Left lung (tissue), 10 donors: ENCODE data around the gene MFF. TPM values are rescaled to one million over a fixed set of nuclear protein-coding genes. Genes with fewer than 3 reads are reported as not detected.

Experiments
- ATAC-seq: fragments of 200-7000 bp; cut with Tn5 transposase; one replicate; pipeline ENCODE4 v1.9.1; 2020; ENCODE audit warnings: moderate library complexity
- DNase-seq, 4 donors: peaks; one replicate each; pipeline ENCODE4 v3.0.0-alpha.2; 2013 to 2020
- H3K27ac ChIP-seq, 2 donors: fragments of 200-600 bp; sonication (generic) in 1 of 2; one replicate each; pipeline versions ENCODE4 v1.5.0 to v1.8.0; 2020 to 2021
- H3K27me3 ChIP-seq, 2 donors: fragments of 200-600 bp; sonication (generic) in 1 of 2; one replicate each; pipeline versions ENCODE4 v1.5.0 to v1.8.0; 2020 to 2021
- H3K36me3 ChIP-seq, 2 donors: fragments of 200-600 bp; sonication (generic) in 1 of 2; one replicate each; pipeline versions ENCODE4 v1.5.0 to v1.8.0; 2020 to 2021
- H3K4me1 ChIP-seq, 2 donors: fragments of 200-600 bp; one replicate each; pipeline ENCODE4 v1.8.0; 2021
- H3K4me3 ChIP-seq, 2 donors: fragments of 200-600 bp; sonication (generic) in 1 of 2; one replicate each; pipeline versions ENCODE4 v1.5.0 to v1.8.0; 2020 to 2021; ENCODE audit warnings: mild to moderate bottlenecking in 1 of 2
- H3K9me3 ChIP-seq, 2 donors: fragments of 200-600 bp; sonication (generic) in 1 of 2; one replicate each; pipeline versions ENCODE4 v1.5.0 to v1.8.0; 2020 to 2021
- intact Hi-C, 2 donors: fragments of 100-400 bp; cut with DNase I; formaldehyde crosslinking; loops; one replicate each; pipeline versions ENCODE4 v1.11.2 to v1.14.2; 2022
- polyA plus RNA-seq, 6 donors: library from polyadenylated mRNA; unstranded; fragments of 120-200 nt; gene quantifications; one replicate each; pipeline ENCODE4 v1.2.1, GENCODE V29; 2013; ENCODE audit not compliant: insufficient read length in 6 of 6
- total RNA-seq, 2 donors: library from RNA; stranded (reverse); fragmentation: NEBNext Ultra II Directional; extraction: Animal tissue kit (Norgen Biotek cat#: 25700); gene quantifications; one replicate each; pipeline ENCODE4 v1.2.1, GENCODE V29; 2021
- TF ChIP-seq, protein P1 (sequence below), 2 donors: fragments of 200-600 bp; sonication (generic) in 1 of 2; IDR thresholded peaks; one replicate each; pipeline versions ENCODE4 v1.5.0 to v1.8.0; 2021; ENCODE audit warnings: antibody characterized with exemption in 2 of 2
- donor health status: DM: no; HTN: yes; CAD: no.
- donor health status: DM: no; HTN: no; CAD: no.

The MFF gene
- total and polyA plus RNA-seq, 8 donors: 53.2 to 124 (median 106) TPM

DNA sequence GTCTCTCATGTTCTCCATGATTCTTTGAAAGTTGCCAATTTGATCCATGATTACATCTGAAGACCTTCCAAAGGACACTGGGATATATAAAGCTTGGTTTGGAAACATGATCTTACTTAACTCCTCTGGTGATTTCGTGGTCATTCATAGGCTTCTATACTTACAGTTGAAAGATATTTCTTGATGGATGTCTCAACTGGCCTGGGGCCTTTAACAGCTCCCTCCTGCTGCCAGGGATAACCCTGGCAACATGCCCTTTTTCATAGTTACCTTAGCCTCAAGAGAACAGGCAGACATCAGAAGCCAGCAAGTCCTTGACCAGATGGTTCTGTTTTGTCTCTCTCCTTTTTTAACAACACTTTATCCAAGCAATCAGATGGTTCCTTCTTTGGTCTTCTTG, 23.5 kb upstream of the MFF start:
- intact Hi-C loops: no loop called here
- Histone ChIP-seq H3K4me1 (no peaks in the 10 kb centered on the region), H3K36me3 (peaks cover 0 to 4% of the 10 kb centered on the region in 2 donors), H3K4me3 (no peak overlapping the region), H3K9me3 (no peaks in the 10 kb centered on the region), H3K27me3 (no peaks in the 10 kb centered on the region), H3K27ac (no peak overlapping the region)
- TF ChIP-seq, protein P1, sequence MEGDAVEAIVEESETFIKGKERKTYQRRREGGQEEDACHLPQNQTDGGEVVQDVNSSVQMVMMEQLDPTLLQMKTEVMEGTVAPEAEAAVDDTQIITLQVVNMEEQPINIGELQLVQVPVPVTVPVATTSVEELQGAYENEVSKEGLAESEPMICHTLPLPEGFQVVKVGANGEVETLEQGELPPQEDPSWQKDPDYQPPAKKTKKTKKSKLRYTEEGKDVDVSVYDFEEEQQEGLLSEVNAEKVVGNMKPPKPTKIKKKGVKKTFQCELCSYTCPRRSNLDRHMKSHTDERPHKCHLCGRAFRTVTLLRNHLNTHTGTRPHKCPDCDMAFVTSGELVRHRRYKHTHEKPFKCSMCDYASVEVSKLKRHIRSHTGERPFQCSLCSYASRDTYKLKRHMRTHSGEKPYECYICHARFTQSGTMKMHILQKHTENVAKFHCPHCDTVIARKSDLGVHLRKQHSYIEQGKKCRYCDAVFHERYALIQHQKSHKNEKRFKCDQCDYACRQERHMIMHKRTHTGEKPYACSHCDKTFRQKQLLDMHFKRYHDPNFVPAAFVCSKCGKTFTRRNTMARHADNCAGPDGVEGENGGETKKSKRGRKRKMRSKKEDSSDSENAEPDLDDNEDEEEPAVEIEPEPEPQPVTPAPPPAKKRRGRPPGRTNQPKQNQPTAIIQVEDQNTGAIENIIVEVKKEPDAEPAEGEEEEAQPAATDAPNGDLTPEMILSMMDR (IDR thresholded peaks at IDR 0.05): no peak
- DNase-seq (no peak), ATAC-seq (no peak)

DNA sequence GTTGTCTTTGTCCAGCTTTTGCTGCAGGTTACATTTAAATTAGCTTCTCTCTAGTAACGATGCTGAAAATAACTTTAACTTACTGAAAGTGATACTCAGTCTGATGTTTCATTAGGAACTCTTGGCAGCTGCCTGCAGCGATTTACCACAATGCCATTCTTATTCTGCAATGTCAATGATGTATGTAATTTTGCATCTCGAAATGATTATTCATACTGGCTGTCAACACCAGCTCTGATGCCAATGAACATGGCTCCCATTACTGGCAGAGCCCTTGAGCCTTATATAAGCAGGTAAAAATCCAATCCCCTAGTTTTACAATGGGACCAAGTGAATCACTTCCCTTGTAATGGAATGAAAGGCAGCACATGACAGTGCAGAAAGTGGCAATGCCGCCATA, 16.3 kb upstream of the MFF start:
- Histone ChIP-seq H3K4me1 (no peaks in the 10 kb centered on the region), H3K4me3 (no peak overlapping the region), H3K27ac (no peak overlapping the region), H3K36me3 (peaks cover 0 to 4% of the 10 kb centered on the region in 2 donors), H3K27me3 (no peaks in the 10 kb centered on the region), H3K9me3 (no peaks in the 10 kb centered on the region)
- intact Hi-C loops: no loop called here
- ATAC-seq: no peak
- TF ChIP-seq, protein P1 (IDR thresholded peaks at IDR 0.05): no peak
- no peak for DNase-seq

DNA sequence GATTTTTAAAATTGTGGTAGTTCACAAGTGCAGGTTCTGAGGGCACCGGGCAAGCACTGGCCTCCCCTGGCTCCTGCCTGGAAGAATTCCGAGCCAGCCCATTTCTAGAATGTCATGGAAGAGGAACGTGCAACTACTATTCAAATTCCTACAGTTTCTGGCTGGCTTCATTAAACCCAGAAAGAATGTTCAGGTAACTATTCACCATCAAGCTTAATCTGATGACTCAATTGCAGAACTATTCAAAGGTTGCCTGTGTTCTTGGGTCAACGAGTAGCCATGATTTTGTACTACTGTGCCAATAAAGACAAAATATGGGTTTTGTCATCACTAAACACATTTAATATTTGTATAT, 14.3 kb upstream of the MFF start:
- Histone ChIP-seq H3K9me3 (no peaks in the 10 kb centered on the region), H3K4me1 (no peaks in the 10 kb centered on the region), H3K27me3 (no peaks in the 10 kb centered on the region), H3K27ac (no peak overlapping the region), H3K36me3 (no peaks in the 10 kb centered on the region), H3K4me3 (no peak overlapping the region)
- no peak for DNase-seq
- ATAC-seq: peak; percentile 50
- intact Hi-C loops: no loop called here
- TF ChIP-seq, protein P1 (IDR thresholded peaks at IDR 0.05): no peak

DNA sequence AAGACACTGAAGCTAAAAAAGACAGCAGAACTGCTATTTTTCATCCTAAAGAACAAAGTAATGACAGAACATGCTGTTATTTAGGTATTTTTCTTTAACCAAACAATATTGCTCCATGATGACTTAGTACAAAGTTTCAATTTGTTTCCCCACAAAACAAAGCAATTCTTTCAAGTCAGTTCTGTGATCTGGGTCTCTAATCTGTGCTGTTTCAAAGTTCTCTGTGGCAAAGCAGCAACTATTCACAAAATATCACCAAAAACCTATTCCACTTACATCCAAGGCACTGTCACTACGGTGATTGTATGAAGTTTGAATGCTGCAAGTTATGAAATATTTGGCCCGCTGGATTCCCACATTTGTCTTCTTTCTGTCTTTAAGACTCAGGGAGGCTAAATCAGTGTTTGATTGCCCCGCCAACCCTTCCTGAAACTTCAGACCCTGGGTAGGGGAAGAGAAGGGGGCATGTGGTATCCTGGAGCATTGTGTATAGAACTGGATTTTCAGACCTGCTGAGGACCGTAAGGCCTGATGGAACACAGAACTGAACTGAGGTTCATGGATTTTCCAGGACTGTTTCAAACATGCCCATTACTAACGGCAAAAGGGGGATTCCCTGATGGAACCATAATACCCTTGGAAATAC, 13.1 kb upstream of the MFF start:
- TF ChIP-seq, protein P1 (IDR thresholded peaks at IDR 0.05): no peak
- no peaks in the 10 kb centered on the region for H3K4me1 ChIP-seq
- DNase-seq (no peak), ATAC-seq (no peak)
- H3K4me3 ChIP-seq: no peak overlapping the region
- no peaks in the 10 kb centered on the region for H3K36me3 ChIP-seq
- H3K27ac ChIP-seq: no peak overlapping the region
- intact Hi-C loops: no loop called here
- H3K9me3 ChIP-seq: no peaks in the 10 kb centered on the region
- no peaks in the 10 kb centered on the region for H3K27me3 ChIP-seq

- Histone ChIP-seq H3K36me3 (no peaks in the 10 kb centered on the region), H3K27ac (no peak overlapping the region), H3K9me3 (no peaks in the 10 kb centered on the region), H3K4me1 (no peaks in the 10 kb centered on the region), H3K4me3 (no peak overlapping the region), H3K27me3 (no peaks in the 10 kb centered on the region)
- intact Hi-C loops: no loop called here
- DNase-seq: no peak
- ATAC-seq: no peak
- TF ChIP-seq, protein P1 (IDR thresholded peaks at IDR 0.05): no peak
Measured at GRCh38 chr2:227312579-227312978, 12.5 kb upstream of the MFF start.
